ENCODE measurements around the gene UMAD1. TPM values are rescaled to one million over a fixed set of nuclear protein-coding genes. Genes with fewer than 3 reads are reported as not detected.

Gene UMAD1
- total RNA-seq, 2 donors from 2014 or later, result 9.3 to 11.4 TPM

GRCh38 chr7:7783001-7783400 is 142.4 kb downstream of the UMAD1 start:
- H3K27me3 Mint-ChIP-seq, result no peaks in the 10 kb centered on the region
- H3K4me1 Mint-ChIP-seq (ENCODE audit: low read depth in 2 of 2), result peaks cover 17 to 21% of the 10 kb centered on the region in 2 donors
- H3K4me3 Mint-ChIP-seq, result peak overlapping the region; percentile 67
- ATAC-seq (peak in 1 of 2 donors; percentile 59), DNase-seq (ENCODE audit: low spot score) (no peak)
- no peaks in the 10 kb centered on the region for H3K36me3 Mint-ChIP-seq
- H3K9me3 Mint-ChIP-seq, result no peaks in the 10 kb centered on the region
- H3K27ac Mint-ChIP-seq, result peak overlapping the region; percentile 14 to 77

DNA sequence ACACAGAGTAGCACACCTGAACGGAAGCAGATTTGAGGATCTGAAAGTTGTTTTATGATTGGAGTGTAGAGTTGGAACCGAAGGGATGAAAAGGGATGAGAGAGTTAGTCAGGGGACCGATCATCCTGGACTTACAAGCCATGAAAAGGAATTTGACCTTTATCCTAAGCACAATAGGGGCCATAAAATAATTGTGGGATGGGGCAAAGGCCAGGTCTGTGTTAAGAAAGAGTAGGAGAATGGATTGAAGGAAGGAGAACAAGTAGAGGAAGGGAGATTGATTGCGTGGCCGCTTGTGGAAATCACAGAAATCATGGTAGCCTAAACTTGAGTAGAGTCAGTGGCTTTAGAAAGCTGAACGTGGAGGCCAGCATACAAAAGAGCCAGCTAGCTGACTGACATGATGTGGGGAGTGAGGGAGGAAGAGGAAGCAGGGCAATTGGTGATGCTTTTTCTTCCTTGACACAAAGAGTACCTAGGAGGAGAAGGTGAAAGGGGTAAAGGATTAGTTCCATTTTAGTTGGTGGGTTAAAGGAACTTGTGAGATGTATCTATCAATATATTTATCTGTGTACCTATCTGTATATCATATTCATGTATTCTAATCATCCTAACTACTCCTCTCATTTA is 144.9 kb downstream of the UMAD1 start:
- ATAC-seq (no peak), DNase-seq (ENCODE audit: low spot score) (no peak)

GRCh38 chr7:7786595-7786994 is 146.0 kb downstream of the UMAD1 start:
- Mint-ChIP-seq H3K36me3 (no peaks in the 10 kb centered on the region), H3K27me3 (no peaks in the 10 kb centered on the region), H3K4me1 (ENCODE audit: low read depth in 2 of 2) (peaks cover 14% of the 10 kb centered on the region in 2 donors), H3K4me3 (no peak overlapping the region), H3K9me3 (no peaks in the 10 kb centered on the region), H3K27ac (no peak overlapping the region)
- no peak for ATAC-seq
- DNase-seq (ENCODE audit: low spot score), result no peak

More for the DNA sequence above, 144.9 kb downstream of the UMAD1 start:
- no peaks in the 10 kb centered on the region for H3K9me3 Mint-ChIP-seq
- H3K4me3 Mint-ChIP-seq, result no peak overlapping the region
- peaks cover 14% of the 10 kb centered on the region in 2 donors for H3K4me1 Mint-ChIP-seq (ENCODE audit: low read depth in 2 of 2)
- H3K27me3 Mint-ChIP-seq, result no peaks in the 10 kb centered on the region
- H3K36me3 Mint-ChIP-seq, result no peaks in the 10 kb centered on the region
- no peak overlapping the region for H3K27ac Mint-ChIP-seq

DNA sequence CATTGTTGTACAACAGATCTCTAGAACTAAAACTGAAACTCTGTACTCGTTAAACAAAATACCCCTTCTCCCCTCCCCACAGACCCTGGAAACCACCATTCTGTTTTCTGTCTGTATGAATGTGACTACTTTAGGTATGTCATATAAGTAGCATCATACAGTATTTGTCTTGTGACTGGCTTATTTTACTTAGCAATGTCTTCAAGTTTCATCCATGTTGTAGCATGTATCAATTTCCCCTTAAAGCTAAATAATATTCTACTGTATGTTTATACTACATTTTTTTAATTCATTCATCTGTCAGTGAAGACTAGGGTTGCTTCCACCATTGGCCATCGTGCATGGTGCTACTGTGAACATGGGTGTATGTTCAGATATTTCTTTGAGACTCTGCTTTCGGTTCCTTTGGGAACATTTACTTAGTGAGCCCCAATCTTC is 149.0 kb downstream of the UMAD1 start:
- DNase-seq (ENCODE audit: low spot score) (no peak), ATAC-seq (peak in 1 of 2 donors; percentile 58)
- Mint-ChIP-seq H3K4me1 (ENCODE audit: low read depth in 2 of 2) (peaks cover 5 to 6% of the 10 kb centered on the region in 2 donors), H3K9me3 (no peaks in the 10 kb centered on the region), H3K4me3 (no peak overlapping the region), H3K36me3 (no peaks in the 10 kb centered on the region), H3K27me3 (no peaks in the 10 kb centered on the region), H3K27ac (no peak overlapping the region)

DNA sequence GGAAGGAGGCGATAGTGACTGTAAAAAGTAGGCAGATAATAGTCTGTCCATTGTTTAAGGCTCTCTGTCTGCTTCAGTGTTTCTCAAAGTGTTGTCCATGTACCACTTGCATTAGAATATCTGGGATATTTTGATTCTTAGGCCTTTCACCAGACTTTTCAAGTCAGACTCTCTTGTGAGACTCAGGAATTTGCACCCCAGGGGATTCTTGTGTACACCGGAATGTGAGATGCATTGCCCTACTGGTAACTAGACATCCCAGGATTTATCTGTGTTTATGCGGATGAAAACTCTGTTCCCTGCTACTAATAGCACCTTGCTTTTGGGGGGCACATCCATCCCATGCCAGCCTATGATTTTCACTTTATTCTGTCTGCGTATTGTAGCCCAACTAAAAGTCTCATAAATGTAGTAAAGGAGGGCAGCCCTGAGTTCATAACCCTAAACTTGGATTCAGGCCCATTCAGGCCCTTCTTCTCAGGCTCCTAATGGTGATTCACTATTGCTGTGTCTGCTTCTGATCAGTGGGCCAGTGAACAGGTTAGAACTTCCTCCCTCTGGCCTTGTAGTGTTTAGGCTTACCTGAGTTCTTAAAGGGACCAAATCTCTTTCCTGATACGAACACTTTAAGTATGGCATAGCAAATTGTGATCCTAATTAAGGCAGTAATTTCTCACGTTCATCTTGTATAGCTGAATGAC is 149.6 kb downstream of the UMAD1 start:
- Mint-ChIP-seq H3K9me3 (peaks cover 2% of the 10 kb centered on the region), H3K27ac (no peak overlapping the region), H3K4me3 (no peak overlapping the region), H3K36me3 (no peaks in the 10 kb centered on the region), H3K27me3 (no peaks in the 10 kb centered on the region), H3K4me1 (ENCODE audit: low read depth in 2 of 2) (peaks cover 5 to 8% of the 10 kb centered on the region in 2 donors)
- no peak for DNase-seq (ENCODE audit: low spot score)
- ATAC-seq, result no peak

DNA sequence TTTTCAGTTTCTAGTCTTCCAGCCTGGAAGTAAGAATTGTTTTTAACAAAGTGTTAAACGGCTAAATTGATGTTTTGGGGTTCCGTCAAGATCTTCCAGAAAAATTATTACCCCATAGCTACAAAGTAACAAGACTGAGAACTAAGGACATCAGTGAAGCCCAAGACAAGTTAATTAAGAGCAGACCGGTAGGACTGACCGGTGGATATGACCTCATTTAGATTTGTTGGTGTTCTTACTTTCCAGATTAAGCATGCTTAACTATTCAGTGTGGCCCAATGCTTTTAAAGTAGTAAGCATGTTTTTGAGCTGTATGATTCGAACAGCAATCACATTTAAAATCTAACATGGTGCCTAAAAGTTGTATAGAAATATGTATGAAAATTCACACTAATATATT is 151.0 kb downstream of the UMAD1 start:
- no peak for ATAC-seq
- Mint-ChIP-seq H3K9me3 (peaks cover 3% of the 10 kb centered on the region), H3K27ac (no peak overlapping the region), H3K27me3 (no peaks in the 10 kb centered on the region), H3K4me3 (no peak overlapping the region), H3K36me3 (peaks cover 8% of the 10 kb centered on the region), H3K4me1 (ENCODE audit: low read depth in 2 of 2) (peaks cover 10 to 12% of the 10 kb centered on the region in 2 donors)
- no peak for DNase-seq (ENCODE audit: low spot score)

GRCh38 chr7:7792056-7792455 is 151.5 kb downstream of the UMAD1 start:
- DNase-seq (ENCODE audit: low spot score) (no peak), ATAC-seq (no peak)
- Mint-ChIP-seq H3K27me3 (no peaks in the 10 kb centered on the region), H3K36me3 (peaks cover 13% of the 10 kb centered on the region), H3K4me1 (ENCODE audit: low read depth in 2 of 2) (peaks cover 10 to 12% of the 10 kb centered on the region in 2 donors), H3K9me3 (peaks cover 3% of the 10 kb centered on the region), H3K4me3 (no peak overlapping the region), H3K27ac (no peak overlapping the region)

- Mint-ChIP-seq H3K36me3 (peaks cover 19% of the 10 kb centered on the region), H3K27me3 (no peaks in the 10 kb centered on the region), H3K27ac (no peak overlapping the region), H3K4me3 (no peak overlapping the region), H3K4me1 (ENCODE audit: low read depth in 2 of 2) (peaks cover 10 to 16% of the 10 kb centered on the region in 2 donors), H3K9me3 (peaks cover 3% of the 10 kb centered on the region)
- no peak for DNase-seq (ENCODE audit: low spot score)
- ATAC-seq, result no peak
Observed at GRCh38 chr7:7793249-7793648, 152.7 kb downstream of the UMAD1 start.

- Mint-ChIP-seq H3K9me3 (peaks cover 3% of the 10 kb centered on the region), H3K27ac (no peak overlapping the region), H3K4me3 (no peak overlapping the region), H3K4me1 (ENCODE audit: low read depth in 2 of 2) (peaks cover 10 to 19% of the 10 kb centered on the region in 2 donors), H3K27me3 (no peaks in the 10 kb centered on the region), H3K36me3 (peaks cover 19% of the 10 kb centered on the region)
- DNase-seq (ENCODE audit: low spot score) (no peak), ATAC-seq (no peak)
Observed at GRCh38 chr7:7793921-7794320, 153.4 kb downstream of the UMAD1 start.

GRCh38 chr7:7795203-7795602 is 154.7 kb downstream of the UMAD1 start:
- H3K27ac Mint-ChIP-seq, result peak overlapping the region in 1 of 2 donors; percentile 71
- no peak for ATAC-seq
- no peaks in the 10 kb centered on the region for H3K27me3 Mint-ChIP-seq
- peaks cover 10 to 16% of the 10 kb centered on the region in 2 donors for H3K4me1 Mint-ChIP-seq (ENCODE audit: low read depth in 2 of 2)
- no peak overlapping the region for H3K4me3 Mint-ChIP-seq
- peaks cover 3% of the 10 kb centered on the region for H3K9me3 Mint-ChIP-seq
- peaks cover 19% of the 10 kb centered on the region for H3K36me3 Mint-ChIP-seq
- no peak for DNase-seq (ENCODE audit: low spot score)

- Mint-ChIP-seq H3K4me3 (no peak overlapping the region), H3K27ac (peak overlapping the region in 1 of 2 donors; percentile 71), H3K4me1 (ENCODE audit: low read depth in 2 of 2) (peaks cover 10 to 16% of the 10 kb centered on the region in 2 donors), H3K36me3 (peaks cover 19% of the 10 kb centered on the region), H3K27me3 (no peaks in the 10 kb centered on the region), H3K9me3 (peaks cover 3% of the 10 kb centered on the region)
- ATAC-seq (peak in 1 of 2 donors; percentile 79), DNase-seq (ENCODE audit: low spot score) (no peak)
Observed at GRCh38 chr7:7795630-7796121, 155.1 kb downstream of the UMAD1 start.

- no peak for DNase-seq (ENCODE audit: low spot score)
- no peak overlapping the region for H3K27ac Mint-ChIP-seq
- H3K4me1 Mint-ChIP-seq (ENCODE audit: low read depth in 2 of 2), result peaks cover 10 to 16% of the 10 kb centered on the region in 2 donors
- H3K36me3 Mint-ChIP-seq, result peaks cover 19% of the 10 kb centered on the region
- peaks cover 3% of the 10 kb centered on the region for H3K9me3 Mint-ChIP-seq
- no peak for ATAC-seq
- H3K4me3 Mint-ChIP-seq, result no peak overlapping the region
- no peaks in the 10 kb centered on the region for H3K27me3 Mint-ChIP-seq
Observed at GRCh38 chr7:7798510-7798909, 158.0 kb downstream of the UMAD1 start.

- ATAC-seq (no peak), DNase-seq (ENCODE audit: low spot score) (no peak)
- no peaks in the 10 kb centered on the region for H3K27me3 Mint-ChIP-seq
- H3K4me3 Mint-ChIP-seq, result no peak overlapping the region
- H3K27ac Mint-ChIP-seq, result no peak overlapping the region
- peaks cover 10 to 16% of the 10 kb centered on the region in 2 donors for H3K4me1 Mint-ChIP-seq (ENCODE audit: low read depth in 2 of 2)
- peaks cover 19% of the 10 kb centered on the region for H3K36me3 Mint-ChIP-seq
- peaks cover 3% of the 10 kb centered on the region for H3K9me3 Mint-ChIP-seq
Observed at GRCh38 chr7:7799138-7799537, 158.6 kb downstream of the UMAD1 start.

- Mint-ChIP-seq H3K27ac (no peak overlapping the region), H3K9me3 (no peaks in the 10 kb centered on the region), H3K4me3 (no peak overlapping the region), H3K4me1 (ENCODE audit: low read depth in 2 of 2) (peaks cover 0 to 4% of the 10 kb centered on the region in 2 donors), H3K27me3 (no peaks in the 10 kb centered on the region), H3K36me3 (peaks cover under 1% of the 10 kb centered on the region)
- ATAC-seq, result no peak
- DNase-seq (ENCODE audit: low spot score), result no peak
Observed at GRCh38 chr7:7802531-7802930, 162.0 kb downstream of the UMAD1 start.

All from natural killer cell treated with Interleukin-12 subunit alpha and Interleukin-12 subunit beta and Interleukin-15 and Interleukin-18, amount 100 ng/mL, for 72 hours (primary cell).